Heart left ventricle (tissue), 13 donors: ENCODE measurements around the gene TMEM156.

Experiments
- CTCF ChIP-seq, 12 donors: fragments of 200-600 bp; sonication (generic) in 4 of 12; IDR thresholded peaks; one replicate each; pipeline versions ENCODE4 v1.5.0 to v1.8.0; 2018 to 2022; ENCODE audit warnings: antibody characterized with exemption in 12 of 12, mild to moderate bottlenecking in 5 of 12
- POLR2A ChIP-seq, 2 donors: fragments of 450-650 bp; IDR thresholded peaks; one replicate each; pipeline ENCODE4 v1.6.1; 2017; ENCODE audit warnings: antibody characterized with exemption in 2 of 2, mild to moderate bottlenecking in 2 of 2, moderate library complexity in 2 of 2
- donor health status: ischemic (EF 13 %, LVEDD 7.1; RV severe dilation, severe dysfunction).
- donor health status: DM: no; HTN: yes; CAD: no.
- donor health status: DM: no; HTN: no; CAD: no.
- donor health status: ischemic (EF 25% LVEDD 6.9; RV normal size, moderate dysfunction).
- donor health status: ischemic (EF 25% LVEDD 5.7; RV mildly dilated, moderate dysfunction).
- donor health status: ischemic (EF 35%, LVEDD 5.7; RV mildly dilated, moderate dysfunction).
- donor health status: nonischemic (EF 11% LVEDD 7.7; RV severe dilation, severe dysfunction).
- donor health status: DM: yes; HTN: yes; CAD: no.
- donor health status: PGD.
- donor health status: ischemic (EF 29% LVEDD 5.4; RV normal size, mild dysfunction).
- donor health status: nonischemic (EF 23%, LVEDD 6.1; RV moderate dilation, normal function).

- TF ChIP-seq POLR2A (IDR thresholded peaks at IDR 0.05) (no peak), CTCF (IDR thresholded peaks at IDR 0.05) (no peak)
Measured at GRCh38 chr4:38993683-38994082, 38.5 kb downstream of the TMEM156 start.
